ENCODE measurements around the gene KCNK4.

DNA sequence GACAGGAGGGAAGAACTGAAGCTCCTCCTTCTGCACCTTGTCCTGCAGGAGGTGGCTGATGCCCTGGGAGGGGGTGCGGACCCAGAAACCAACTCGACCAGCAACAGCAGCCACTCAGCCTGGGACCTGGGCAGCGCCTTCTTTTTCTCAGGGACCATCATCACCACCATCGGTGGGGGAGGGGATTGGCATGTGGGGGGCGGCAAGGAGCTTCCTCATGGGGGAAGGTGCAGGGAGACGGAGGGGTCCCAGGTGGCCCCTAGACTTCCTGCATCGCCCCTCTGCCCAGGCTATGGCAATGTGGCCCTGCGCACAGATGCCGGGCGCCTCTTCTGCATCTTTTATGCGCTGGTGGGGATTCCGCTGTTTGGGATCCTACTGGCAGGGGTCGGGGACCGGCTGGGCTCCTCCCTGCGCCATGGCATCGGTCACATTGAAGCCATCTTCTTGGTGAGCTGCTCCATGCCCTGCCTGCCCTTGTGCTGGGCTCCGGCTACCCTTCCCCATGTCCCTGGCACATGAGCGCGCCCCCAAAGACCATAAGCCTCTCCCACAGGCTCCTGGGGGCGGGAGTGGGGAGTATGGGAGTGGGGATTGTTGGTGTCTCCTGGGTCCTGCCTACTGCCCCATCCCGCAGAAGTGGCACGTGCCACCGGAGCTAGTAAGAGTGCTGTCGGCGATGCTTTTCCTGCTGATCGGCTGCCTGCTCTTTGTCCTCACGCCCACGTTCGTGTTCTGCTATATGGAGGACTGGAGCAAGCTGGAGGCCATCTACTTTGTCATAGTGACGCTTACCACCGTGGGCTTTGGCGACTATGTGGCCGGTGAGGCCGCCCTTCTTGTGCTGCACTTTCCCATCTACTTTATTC, 6.0 kb downstream of the KCNK4 start:
- TF ChIP-seq EZH2 (conservative IDR thresholded peaks at IDR 0.05; ENCODE audit: low read depth, low read length): no peak
- no peak for TF ChIP-seq HNRNPUL1 (IDR thresholded peaks at IDR 0.05; ENCODE audit: low read depth, low read length)
- no peak for TF ChIP-seq MBD4 (IDR thresholded peaks at IDR 0.05; ENCODE audit: borderline replicate concordance, low read length)
- no peak for TF ChIP-seq SP4 (CRISPR knock-in tag; IDR thresholded peaks at IDR 0.05)
- no peak for TF ChIP-seq SP5 (CRISPR knock-in tag; IDR thresholded peaks at IDR 0.05; ENCODE audit: borderline replicate concordance, low read depth)
- no peak for TF ChIP-seq RXRA (CRISPR knock-in tag; IDR thresholded peaks at IDR 0.05)
- TF ChIP-seq, protein P1, sequence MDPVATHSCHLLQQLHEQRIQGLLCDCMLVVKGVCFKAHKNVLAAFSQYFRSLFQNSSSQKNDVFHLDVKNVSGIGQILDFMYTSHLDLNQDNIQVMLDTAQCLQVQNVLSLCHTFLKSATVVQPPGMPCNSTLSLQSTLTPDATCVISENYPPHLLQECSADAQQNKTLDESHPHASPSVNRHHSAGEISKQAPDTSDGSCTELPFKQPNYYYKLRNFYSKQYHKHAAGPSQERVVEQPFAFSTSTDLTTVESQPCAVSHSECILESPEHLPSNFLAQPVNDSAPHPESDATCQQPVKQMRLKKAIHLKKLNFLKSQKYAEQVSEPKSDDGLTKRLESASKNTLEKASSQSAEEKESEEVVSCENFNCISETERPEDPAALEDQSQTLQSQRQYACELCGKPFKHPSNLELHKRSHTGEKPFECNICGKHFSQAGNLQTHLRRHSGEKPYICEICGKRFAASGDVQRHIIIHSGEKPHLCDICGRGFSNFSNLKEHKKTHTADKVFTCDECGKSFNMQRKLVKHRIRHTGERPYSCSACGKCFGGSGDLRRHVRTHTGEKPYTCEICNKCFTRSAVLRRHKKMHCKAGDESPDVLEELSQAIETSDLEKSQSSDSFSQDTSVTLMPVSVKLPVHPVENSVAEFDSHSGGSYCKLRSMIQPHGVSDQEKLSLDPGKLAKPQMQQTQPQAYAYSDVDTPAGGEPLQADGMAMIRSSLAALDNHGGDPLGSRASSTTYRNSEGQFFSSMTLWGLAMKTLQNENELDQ (CRISPR knock-in tag; IDR thresholded peaks at IDR 0.05; ENCODE audit: borderline replicate concordance): no peak
- no peak for TF ChIP-seq ZFP90 (CRISPR knock-in tag; IDR thresholded peaks at IDR 0.05; ENCODE audit: borderline replicate concordance)
- TF ChIP-seq CEBPB (IDR thresholded peaks at IDR 0.05; ENCODE audit: borderline replicate concordance, low read depth, low read length): no peak
- TF ChIP-seq, protein P2, sequence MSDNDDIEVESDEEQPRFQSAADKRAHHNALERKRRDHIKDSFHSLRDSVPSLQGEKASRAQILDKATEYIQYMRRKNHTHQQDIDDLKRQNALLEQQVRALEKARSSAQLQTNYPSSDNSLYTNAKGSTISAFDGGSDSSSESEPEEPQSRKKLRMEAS (IDR thresholded peaks at IDR 0.05): no peak
- no peak for TF ChIP-seq GATAD2A (CRISPR knock-in tag; IDR thresholded peaks at IDR 0.05)
- TF ChIP-seq, protein P3, sequence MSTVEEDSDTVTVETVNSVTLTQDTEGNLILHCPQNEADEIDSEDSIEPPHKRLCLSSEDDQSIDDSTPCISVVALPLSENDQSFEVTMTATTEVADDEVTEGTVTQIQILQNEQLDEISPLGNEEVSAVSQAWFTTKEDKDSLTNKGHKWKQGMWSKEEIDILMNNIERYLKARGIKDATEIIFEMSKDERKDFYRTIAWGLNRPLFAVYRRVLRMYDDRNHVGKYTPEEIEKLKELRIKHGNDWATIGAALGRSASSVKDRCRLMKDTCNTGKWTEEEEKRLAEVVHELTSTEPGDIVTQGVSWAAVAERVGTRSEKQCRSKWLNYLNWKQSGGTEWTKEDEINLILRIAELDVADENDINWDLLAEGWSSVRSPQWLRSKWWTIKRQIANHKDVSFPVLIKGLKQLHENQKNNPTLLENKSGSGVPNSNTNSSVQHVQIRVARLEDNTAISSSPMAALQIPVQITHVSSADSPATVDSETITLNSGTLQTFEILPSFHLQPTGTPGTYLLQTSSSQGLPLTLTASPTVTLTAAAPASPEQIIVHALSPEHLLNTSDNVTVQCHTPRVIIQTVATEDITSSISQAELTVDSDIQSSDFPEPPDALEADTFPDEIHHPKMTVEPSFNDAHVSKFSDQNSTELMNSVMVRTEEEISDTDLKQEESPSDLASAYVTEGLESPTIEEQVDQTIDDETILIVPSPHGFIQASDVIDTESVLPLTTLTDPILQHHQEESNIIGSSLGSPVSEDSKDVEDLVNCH (CRISPR knock-in tag; IDR thresholded peaks at IDR 0.05): no peak
- no peak for TF ChIP-seq NFIC (IDR thresholded peaks at IDR 0.05; ENCODE audit: low read length)

All from HepG2 (cell line).